NT2/D1 (cell line): Measurements from ENCODE around the gene GGT7.

Source experiments
- DNase-seq: peaks from one replicate; pipeline ENCODE4 v3.0.0-alpha.2; 2011; ENCODE audit warnings: low read depth, low spot score
- H3K27me3 ChIP-seq: 2 replicates; pipeline ENCODE4 v1.6.0; 2011; ENCODE audit warnings: mild to moderate bottlenecking; ENCODE audit not compliant: insufficient read length, insufficient read depth
- H3K36me3 ChIP-seq: 2 replicates; pipeline ENCODE4 v1.6.1; 2011; ENCODE audit warnings: mild to moderate bottlenecking, low read length, mixed read lengths; ENCODE audit not compliant: insufficient read depth, insufficient read length
- H3K4me1 ChIP-seq: 2 replicates; pipeline ENCODE4 v1.5.1; 2011; ENCODE audit not compliant: insufficient read depth, insufficient read length
- H3K4me3 ChIP-seq: 2 replicates; pipeline ENCODE4 v1.5.1; 2011; ENCODE audit warnings: low read depth; ENCODE audit not compliant: insufficient read length
- H3K9ac ChIP-seq: 2 replicates; pipeline ENCODE4 v1.6.0; 2011; ENCODE audit warnings: low read depth; ENCODE audit not compliant: insufficient read length
- H3K9me3 ChIP-seq: 2 replicates; pipeline ENCODE4 v1.5.1; 2011; ENCODE audit warnings: mild to moderate bottlenecking, low read length; ENCODE audit not compliant: insufficient read depth
- SUZ12 ChIP-seq: IDR thresholded peaks from 2 replicates; pipeline ENCODE4 v1.6.1; 2011; ENCODE audit not compliant: insufficient read length, insufficient read depth; ENCODE audit errors: extremely low read depth
- YY1 ChIP-seq: IDR thresholded peaks from 2 replicates; pipeline ENCODE4 v1.6.1; 2011; ENCODE audit not compliant: insufficient read length, insufficient read depth
- ZNF274 ChIP-seq: IDR thresholded peaks from 2 replicates; pipeline ENCODE4 v1.6.1; 2011; ENCODE audit warnings: mild to moderate bottlenecking, low read depth, low read length

GGT7 gene

GRCh38 chr20:34798328-34798727 is 74.3 kb downstream of the GGT7 start:
- Histone ChIP-seq H3K4me3 (no peak overlapping the region), H3K27me3 (no peaks in the 10 kb centered on the region), H3K36me3 (peaks cover 3% of the 10 kb centered on the region), H3K9ac (no peak overlapping the region), H3K4me1 (no peaks in the 10 kb centered on the region), H3K9me3 (no peaks in the 10 kb centered on the region)
- TF ChIP-seq YY1 = no peak
- no peak for DNase-seq

- no peak for DNase-seq
- H3K4me1 ChIP-seq = no peaks in the 10 kb centered on the region
- no peaks in the 10 kb centered on the region for H3K27me3 ChIP-seq
- no peak overlapping the region for H3K4me3 ChIP-seq
- no peak for TF ChIP-seq SUZ12
- no peak for TF ChIP-seq YY1
- no peak for TF ChIP-seq ZNF274
- H3K9me3 ChIP-seq = no peaks in the 10 kb centered on the region
- H3K36me3 ChIP-seq = no peaks in the 10 kb centered on the region
- no peak overlapping the region for H3K9ac ChIP-seq
These were observed 75.4 kb downstream of the GGT7 start for GRCh38 chr20:34797012-34797995.
